HepG2 (cell line): ENCODE results near the gene ELMOD3. TPM values are rescaled to one million over a fixed set of nuclear protein-coding genes. Genes with fewer than 3 reads are reported as not detected.

Source experiments
- ASH2L ChIP-seq: fragments of 300-600, 200-600 bp; sonication (generic); IDR thresholded peaks from 2 replicates; pipeline ENCODE4 v1.7.0; 2017; ENCODE audit warnings: low read depth, mild to moderate bottlenecking, moderate library complexity, mixed read lengths, low read length; ENCODE audit not compliant: insufficient read length
- BATF2 ChIP-seq: sonication (generic); formaldehyde crosslinking; IDR thresholded peaks from 2 replicates; pipeline ENCODE4 v1.8.0; 2022; ENCODE audit warnings: mild to moderate bottlenecking, missing genetic modification reagents, moderate library complexity
- CSRNP1 ChIP-seq: sonication (generic); formaldehyde crosslinking; IDR thresholded peaks from 2 replicates; pipeline ENCODE4 v1.8.1; 2023; ENCODE audit warnings: mild to moderate bottlenecking, missing genetic modification reagents
- HES4 ChIP-seq: sonication (generic); formaldehyde crosslinking; IDR thresholded peaks from 2 replicates; pipeline ENCODE4 v1.9.0; 2021; ENCODE audit warnings: mild to moderate bottlenecking, missing genetic modification reagents, borderline replicate concordance
- MEIS2 ChIP-seq: sonication (generic); formaldehyde crosslinking; IDR thresholded peaks from 2 replicates; pipeline ENCODE4 v1.9.0; 2021; ENCODE audit warnings: mild to moderate bottlenecking, missing genetic modification reagents
- MNT ChIP-seq: fragments of 450-650 bp; IDR thresholded peaks from 2 replicates; pipeline ENCODE4 v1.6.1; 2016
- RFX3 ChIP-seq: IDR thresholded peaks from 2 replicates; pipeline ENCODE4 v1.6.1; 2016; ENCODE audit warnings: missing biosample characterization, missing genetic modification reagents
- YY1 ChIP-seq: IDR thresholded peaks from 2 replicates; pipeline ENCODE4 v1.6.1; 2011; ENCODE audit warnings: low read length, low read depth, moderate library complexity, mild to moderate bottlenecking; ENCODE audit not compliant: insufficient read depth, insufficient replicate concordance
- ZNF225 ChIP-seq: sonication (generic); formaldehyde crosslinking; IDR thresholded peaks from 2 replicates; pipeline ENCODE4 v1.4.0; 2020; ENCODE audit warnings: mild to moderate bottlenecking, missing genetic modification reagents
- ZNF292 ChIP-seq: sonication (generic); formaldehyde crosslinking; IDR thresholded peaks from 2 replicates; pipeline ENCODE4 v1.8.1; 2022; ENCODE audit warnings: mild to moderate bottlenecking, low read depth, missing genetic modification reagents, borderline replicate concordance
- ZNF343 ChIP-seq: sonication (generic); formaldehyde crosslinking; IDR thresholded peaks from 2 replicates; pipeline ENCODE4 v1.4.0; 2020; ENCODE audit warnings: mild to moderate bottlenecking, missing genetic modification reagents
- ZNF383 ChIP-seq: sonication (generic); formaldehyde crosslinking; IDR thresholded peaks from 2 replicates; pipeline ENCODE4 v1.4.0; 2020; ENCODE audit warnings: missing genetic modification reagents, mild to moderate bottlenecking, borderline replicate concordance
- ZNF724P ChIP-seq: sonication (generic); formaldehyde crosslinking; IDR thresholded peaks from 2 replicates; pipeline ENCODE4 v1.8.0; 2022; ENCODE audit warnings: missing genetic modification reagents, borderline replicate concordance
- polyA plus RNA-seq, 8 experiments: library from polyadenylated mRNA; depleted of rRNA in 3 of 8; stranded (reverse) in 7 of 8; unstranded in 1 of 8; fragments of >200 nt; fragmentation: Illumina TruSeq in 4 of 8; extraction: Trizol in 4 of 8; gene quantifications; 2 replicates each; pipeline versions ENCODE4 v1.2.1 to v1.2.3, GENCODE V29; 2011 to 2016; ENCODE audit warnings: low read depth in 4 of 8, missing spikeins in 1 of 8, mixed read lengths in 1 of 8; ENCODE audit not compliant: insufficient read depth in 1 of 8
- total RNA-seq, 5 experiments: library from RNA; depleted of rRNA; stranded (reverse); fragments of >200 nt; fragmentation: Illumina TruSeq; extraction: Trizol; gene quantifications; 2 replicates each; pipeline ENCODE4 v1.2.3, GENCODE V29; 2016; ENCODE audit warnings: low read depth in 1 of 5
- TF ChIP-seq, protein P1 (sequence below): sonication (generic); formaldehyde crosslinking; IDR thresholded peaks from 2 replicates; pipeline ENCODE4 v1.5.0; 2020; ENCODE audit warnings: mild to moderate bottlenecking, missing genetic modification reagents
- TF ChIP-seq, protein P2 (sequence below): sonication (generic); formaldehyde crosslinking; IDR thresholded peaks from 2 replicates; pipeline ENCODE4 v1.5.1; 2020; ENCODE audit warnings: missing genetic modification reagents, mild to moderate bottlenecking, borderline replicate concordance
- TF ChIP-seq, protein P3 (sequence below): IDR thresholded peaks from 2 replicates; pipeline ENCODE4 v1.6.1; 2018; ENCODE audit warnings: missing genetic modification reagents, mild to moderate bottlenecking, missing compliant biosample characterization
- TF ChIP-seq, protein P4 (sequence below): sonication (generic); formaldehyde crosslinking; IDR thresholded peaks from 2 replicates; pipeline ENCODE4 v1.4.0; 2020; ENCODE audit warnings: missing genetic modification reagents

Gene ELMOD3
- total and polyA plus RNA-seq, 2 of the 13 experiments (the other 11 are each of a cell fraction or from before 2014, with no cell fraction given): 13.3 to 19.5 TPM

GRCh38 chr2:85420536-85421259 is 66.1 kb downstream of the ELMOD3 start (continued):
- no peak; the same call in 1 of the 2 replicates for TF ChIP-seq ZNF724P
- TF ChIP-seq RFX3 (CRISPR knock-in tag): no peak
- TF ChIP-seq ZNF343 (CRISPR knock-in tag): no peak
- TF ChIP-seq BATF2 (CRISPR knock-in tag): no peak
- no peak for TF ChIP-seq ZNF225 (CRISPR knock-in tag)
- TF ChIP-seq MNT: no peak
- TF ChIP-seq CSRNP1 (CRISPR knock-in tag): no peak
- no peak for TF ChIP-seq MEIS2 (CRISPR knock-in tag)
- TF ChIP-seq, protein P1, sequence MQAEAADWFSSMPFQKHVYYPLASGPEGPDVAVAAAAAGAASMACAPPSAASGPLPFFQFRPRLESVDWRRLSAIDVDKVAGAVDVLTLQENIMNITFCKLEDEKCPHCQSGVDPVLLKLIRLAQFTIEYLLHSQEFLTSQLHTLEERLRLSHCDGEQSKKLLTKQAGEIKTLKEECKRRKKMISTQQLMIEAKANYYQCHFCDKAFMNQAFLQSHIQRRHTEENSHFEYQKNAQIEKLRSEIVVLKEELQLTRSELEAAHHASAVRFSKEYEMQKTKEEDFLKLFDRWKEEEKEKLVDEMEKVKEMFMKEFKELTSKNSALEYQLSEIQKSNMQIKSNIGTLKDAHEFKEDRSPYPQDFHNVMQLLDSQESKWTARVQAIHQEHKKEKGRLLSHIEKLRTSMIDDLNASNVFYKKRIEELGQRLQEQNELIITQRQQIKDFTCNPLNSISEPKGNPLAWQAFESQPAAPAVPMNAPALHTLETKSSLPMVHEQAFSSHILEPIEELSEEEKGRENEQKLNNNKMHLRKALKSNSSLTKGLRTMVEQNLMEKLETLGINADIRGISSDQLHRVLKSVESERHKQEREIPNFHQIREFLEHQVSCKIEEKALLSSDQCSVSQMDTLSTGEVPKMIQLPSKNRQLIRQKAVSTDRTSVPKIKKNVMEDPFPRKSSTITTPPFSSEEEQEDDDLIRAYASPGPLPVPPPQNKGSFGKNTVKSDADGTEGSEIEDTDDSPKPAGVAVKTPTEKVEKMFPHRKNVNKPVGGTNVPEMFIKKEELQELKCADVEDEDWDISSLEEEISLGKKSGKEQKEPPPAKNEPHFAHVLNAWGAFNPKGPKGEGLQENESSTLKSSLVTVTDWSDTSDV (CRISPR knock-in tag): no peak
- TF ChIP-seq, protein P2, sequence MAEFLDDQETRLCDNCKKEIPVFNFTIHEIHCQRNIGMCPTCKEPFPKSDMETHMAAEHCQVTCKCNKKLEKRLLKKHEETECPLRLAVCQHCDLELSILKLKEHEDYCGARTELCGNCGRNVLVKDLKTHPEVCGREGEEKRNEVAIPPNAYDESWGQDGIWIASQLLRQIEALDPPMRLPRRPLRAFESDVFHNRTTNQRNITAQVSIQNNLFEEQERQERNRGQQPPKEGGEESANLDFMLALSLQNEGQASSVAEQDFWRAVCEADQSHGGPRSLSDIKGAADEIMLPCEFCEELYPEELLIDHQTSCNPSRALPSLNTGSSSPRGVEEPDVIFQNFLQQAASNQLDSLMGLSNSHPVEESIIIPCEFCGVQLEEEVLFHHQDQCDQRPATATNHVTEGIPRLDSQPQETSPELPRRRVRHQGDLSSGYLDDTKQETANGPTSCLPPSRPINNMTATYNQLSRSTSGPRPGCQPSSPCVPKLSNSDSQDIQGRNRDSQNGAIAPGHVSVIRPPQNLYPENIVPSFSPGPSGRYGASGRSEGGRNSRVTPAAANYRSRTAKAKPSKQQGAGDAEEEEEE (CRISPR knock-in tag): no peak
- TF ChIP-seq ZNF292: no peak; the same call in 1 of the 2 replicates
- TF ChIP-seq YY1: no peak
- TF ChIP-seq, protein P3, sequence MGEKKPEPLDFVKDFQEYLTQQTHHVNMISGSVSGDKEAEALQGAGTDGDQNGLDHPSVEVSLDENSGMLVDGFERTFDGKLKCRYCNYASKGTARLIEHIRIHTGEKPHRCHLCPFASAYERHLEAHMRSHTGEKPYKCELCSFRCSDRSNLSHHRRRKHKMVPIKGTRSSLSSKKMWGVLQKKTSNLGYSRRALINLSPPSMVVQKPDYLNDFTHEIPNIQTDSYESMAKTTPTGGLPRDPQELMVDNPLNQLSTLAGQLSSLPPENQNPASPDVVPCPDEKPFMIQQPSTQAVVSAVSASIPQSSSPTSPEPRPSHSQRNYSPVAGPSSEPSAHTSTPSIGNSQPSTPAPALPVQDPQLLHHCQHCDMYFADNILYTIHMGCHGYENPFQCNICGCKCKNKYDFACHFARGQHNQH: peak; percentile 76
- no peak for TF ChIP-seq ASH2L
- TF ChIP-seq ZNF383 (CRISPR knock-in tag): no peak
- TF ChIP-seq HES4 (CRISPR knock-in tag): peak; percentile 7; the same call in 1 of the 2 replicates
- TF ChIP-seq, protein P4, sequence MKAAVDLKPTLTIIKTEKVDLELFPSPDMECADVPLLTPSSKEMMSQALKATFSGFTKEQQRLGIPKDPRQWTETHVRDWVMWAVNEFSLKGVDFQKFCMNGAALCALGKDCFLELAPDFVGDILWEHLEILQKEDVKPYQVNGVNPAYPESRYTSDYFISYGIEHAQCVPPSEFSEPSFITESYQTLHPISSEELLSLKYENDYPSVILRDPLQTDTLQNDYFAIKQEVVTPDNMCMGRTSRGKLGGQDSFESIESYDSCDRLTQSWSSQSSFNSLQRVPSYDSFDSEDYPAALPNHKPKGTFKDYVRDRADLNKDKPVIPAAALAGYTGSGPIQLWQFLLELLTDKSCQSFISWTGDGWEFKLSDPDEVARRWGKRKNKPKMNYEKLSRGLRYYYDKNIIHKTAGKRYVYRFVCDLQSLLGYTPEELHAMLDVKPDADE (CRISPR knock-in tag): no peak; the same call in 1 of the 2 replicates
